D721Med (cell line): ENCODE measurements around the gene PROX1.

Experiments
- DNase-seq: peaks from one replicate; pipeline ENCODE4 v3.0.0; 2011; ENCODE audit warnings: low spot score; ENCODE audit not compliant: insufficient read length
- FAIRE-seq: peaks from 2 replicates; lab custom pipeline; 2011; peaks lifted over from hg19 to GRCh38; lab: Jason Lieb, UNC
- TF ChIP-seq, protein P1 (sequence below): IDR thresholded peaks from 2 replicates; pipeline ENCODE4 v1.5.1; 2012; ENCODE audit warnings: mild to moderate bottlenecking, control low read depth; ENCODE audit not compliant: insufficient read depth; ENCODE audit errors: missing control alignments

PROX1 gene

GRCh38 chr1:213989002-213989855, 1.5 kb downstream of the PROX1 start:
- DNase-seq (no peak), FAIRE-seq (no peak)
- TF ChIP-seq, protein P1, sequence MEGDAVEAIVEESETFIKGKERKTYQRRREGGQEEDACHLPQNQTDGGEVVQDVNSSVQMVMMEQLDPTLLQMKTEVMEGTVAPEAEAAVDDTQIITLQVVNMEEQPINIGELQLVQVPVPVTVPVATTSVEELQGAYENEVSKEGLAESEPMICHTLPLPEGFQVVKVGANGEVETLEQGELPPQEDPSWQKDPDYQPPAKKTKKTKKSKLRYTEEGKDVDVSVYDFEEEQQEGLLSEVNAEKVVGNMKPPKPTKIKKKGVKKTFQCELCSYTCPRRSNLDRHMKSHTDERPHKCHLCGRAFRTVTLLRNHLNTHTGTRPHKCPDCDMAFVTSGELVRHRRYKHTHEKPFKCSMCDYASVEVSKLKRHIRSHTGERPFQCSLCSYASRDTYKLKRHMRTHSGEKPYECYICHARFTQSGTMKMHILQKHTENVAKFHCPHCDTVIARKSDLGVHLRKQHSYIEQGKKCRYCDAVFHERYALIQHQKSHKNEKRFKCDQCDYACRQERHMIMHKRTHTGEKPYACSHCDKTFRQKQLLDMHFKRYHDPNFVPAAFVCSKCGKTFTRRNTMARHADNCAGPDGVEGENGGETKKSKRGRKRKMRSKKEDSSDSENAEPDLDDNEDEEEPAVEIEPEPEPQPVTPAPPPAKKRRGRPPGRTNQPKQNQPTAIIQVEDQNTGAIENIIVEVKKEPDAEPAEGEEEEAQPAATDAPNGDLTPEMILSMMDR: no peak

GRCh38 chr1:213993929-213994328, 6.2 kb downstream of the PROX1 start:
- DNase-seq (no peak), FAIRE-seq (no peak)
- TF ChIP-seq, protein P1: no peak

DNA sequence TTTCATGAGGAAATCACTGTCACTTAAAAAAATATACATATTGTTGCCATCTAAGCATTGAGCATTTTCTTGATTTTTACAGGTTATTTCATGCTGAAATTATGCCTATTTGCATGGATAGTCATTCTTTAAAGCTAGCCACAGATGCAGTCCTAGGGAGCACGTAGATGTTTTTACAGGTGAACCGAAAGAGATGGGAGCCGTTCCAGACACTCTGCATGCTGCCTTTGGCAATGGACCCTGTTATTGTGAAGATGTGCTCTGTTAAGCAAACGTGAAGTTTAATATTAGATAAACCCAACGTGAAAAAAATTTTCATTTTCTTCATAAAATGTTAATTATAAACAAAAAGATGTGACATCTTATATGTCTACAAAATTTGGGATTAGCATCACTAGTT, 7.1 kb downstream of the PROX1 start:
- DNase-seq (no peak), FAIRE-seq (no peak)
- TF ChIP-seq, protein P1: no peak

- DNase-seq (no peak), FAIRE-seq (no peak)
- TF ChIP-seq, protein P1: no peak
Measured at GRCh38 chr1:213995603-213996002, 7.8 kb downstream of the PROX1 start.

DNA sequence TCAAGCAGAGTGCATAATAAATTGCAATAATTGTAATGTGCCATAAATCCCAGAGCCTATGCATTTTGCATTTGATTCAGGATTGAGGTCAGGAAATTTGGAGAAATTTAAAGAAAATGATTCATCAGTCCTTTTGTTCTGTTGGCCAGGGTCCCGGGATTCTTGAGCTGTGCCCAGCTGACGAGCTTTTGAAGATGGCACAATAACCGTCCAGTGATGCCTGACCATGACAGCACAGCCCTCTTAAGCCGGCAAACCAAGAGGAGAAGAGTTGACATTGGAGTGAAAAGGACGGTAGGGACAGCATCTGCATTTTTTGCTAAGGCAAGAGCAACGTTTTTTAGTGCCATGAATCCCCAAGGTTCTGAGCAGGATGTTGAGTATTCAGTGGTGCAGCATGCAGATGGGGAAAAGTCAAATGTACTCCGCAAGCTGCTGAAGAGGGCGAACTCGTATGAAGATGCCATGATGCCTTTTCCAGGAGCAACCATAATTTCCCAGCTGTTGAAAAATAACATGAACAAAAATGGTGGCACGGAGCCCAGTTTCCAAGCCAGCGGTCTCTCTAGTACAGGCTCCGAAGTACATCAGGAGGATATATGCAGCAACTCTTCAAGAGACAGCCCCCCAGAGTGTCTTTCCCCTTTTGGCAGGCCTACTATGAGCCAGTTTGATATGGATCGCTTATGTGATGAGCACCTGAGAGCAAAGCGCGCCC, 8.7 kb downstream of the PROX1 start:
- TF ChIP-seq, protein P1: no peak
- DNase-seq (no peak), FAIRE-seq (no peak)

DNA sequence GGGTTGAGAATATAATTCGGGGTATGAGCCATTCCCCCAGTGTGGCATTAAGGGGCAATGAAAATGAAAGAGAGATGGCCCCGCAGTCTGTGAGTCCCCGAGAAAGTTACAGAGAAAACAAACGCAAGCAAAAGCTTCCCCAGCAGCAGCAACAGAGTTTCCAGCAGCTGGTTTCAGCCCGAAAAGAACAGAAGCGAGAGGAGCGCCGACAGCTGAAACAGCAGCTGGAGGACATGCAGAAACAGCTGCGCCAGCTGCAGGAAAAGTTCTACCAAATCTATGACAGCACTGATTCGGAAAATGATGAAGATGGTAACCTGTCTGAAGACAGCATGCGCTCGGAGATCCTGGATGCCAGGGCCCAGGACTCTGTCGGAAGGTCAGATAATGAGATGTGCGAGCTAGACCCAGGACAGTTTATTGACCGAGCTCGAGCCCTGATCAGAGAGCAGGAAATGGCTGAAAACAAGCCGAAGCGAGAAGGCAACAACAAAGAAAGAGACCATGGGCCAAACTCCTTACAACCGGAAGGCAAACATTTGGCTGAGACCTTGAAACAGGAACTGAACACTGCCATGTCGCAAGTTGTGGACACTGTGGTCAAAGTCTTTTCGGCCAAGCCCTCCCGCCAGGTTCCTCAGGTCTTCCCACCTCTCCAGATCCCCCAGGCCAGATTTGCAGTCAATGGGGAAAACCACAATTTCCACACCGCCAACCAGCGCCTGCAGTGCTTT, 9.4 kb downstream of the PROX1 start:
- FAIRE-seq (no peak), DNase-seq (no peak)
- TF ChIP-seq, protein P1: no peak

- TF ChIP-seq, protein P1: no peak
- no peak for DNase-seq
- FAIRE-seq: no peak
Measured at GRCh38 chr1:213997772-213998107, 10.0 kb downstream of the PROX1 start.
